LNCaP clone FGC (cell line): ENCODE data around the gene CES1.
"Not testable (repeated sequence)": the region's sequence is repeated elsewhere in the genome, so short reads cannot be mapped to it uniquely, and the experiment has no call there.

Source experiments
- DNase-seq: peaks from one replicate; pipeline ENCODE4 v3.0.0-alpha.2; 2011; ENCODE audit warnings: low read depth
- H3K4me3 ChIP-seq: 2 replicates; pipeline ENCODE4 v1.5.1; 2011; ENCODE audit warnings: mild to moderate bottlenecking, low read depth, low read length, control low read depth
- CTCF ChIP-seq: IDR thresholded peaks from 2 replicates; pipeline ENCODE4 v1.5.1; 2012; ENCODE audit warnings: mild to moderate bottlenecking; ENCODE audit not compliant: control insufficient read depth, insufficient read depth; ENCODE audit errors: extremely low read depth

CES1 gene

GRCh38 chr16:55760310-55761001, 72.4 kb downstream of the CES1 start:
- no peak overlapping the region for H3K4me3 ChIP-seq
- TF ChIP-seq CTCF: no peak
- no peak for DNase-seq

- not testable (repeated sequence) for DNase-seq, H3K4me3 ChIP-seq
Observed at GRCh38 chr16:55759965-55760309, 73.0 kb downstream of the CES1 start.

GRCh38 chr16:55757595-55758527, 75.0 kb downstream of the CES1 start:
- DNase-seq, H3K4me3 ChIP-seq: not testable (repeated sequence)

- no peak for TF ChIP-seq CTCF
- no peak overlapping the region for H3K4me3 ChIP-seq
- no peak for DNase-seq
Observed at GRCh38 chr16:55756963-55757362, 75.9 kb downstream of the CES1 start.

- DNase-seq: no peak
- TF ChIP-seq CTCF: no peak
- no peak overlapping the region for H3K4me3 ChIP-seq
Observed at GRCh38 chr16:55754056-55754455, 78.8 kb downstream of the CES1 start.

- not testable (repeated sequence) for H3K4me3 ChIP-seq
Observed at GRCh38 chr16:55753145-55753631, 79.7 kb downstream of the CES1 start.

More at GRCh38 chr16:55753145-55753631, 79.7 kb downstream of the CES1 start:
- not testable (repeated sequence) for DNase-seq
